Fibroblast of skin of back (primary cell): ENCODE results near the gene PYGB.
"Not testable (repeated sequence)": the region's sequence is repeated elsewhere in the genome, so short reads cannot be mapped to it uniquely, and the experiment has no call there.

Source experiments
- DNase-seq: peaks from one replicate; pipeline ENCODE4 v3.0.0-alpha.2; 2013

The PYGB gene

GRCh38 chr20:25314497-25315417 lies 66.9 kb downstream of the PYGB start:
- no peak for DNase-seq

- DNase-seq = no peak
Observed at GRCh38 chr20:25315418-25316210, 67.7 kb downstream of the PYGB start.

GRCh38 chr20:25316506-25317190 lies 68.8 kb downstream of the PYGB start:
- no peak for DNase-seq

- DNase-seq = no peak
Observed at GRCh38 chr20:25317351-25318075, 69.6 kb downstream of the PYGB start.

- DNase-seq = no peak
Observed at GRCh38 chr20:25318471-25319240, 70.8 kb downstream of the PYGB start.

- no peak for DNase-seq
Observed at GRCh38 chr20:25319241-25320034, 71.6 kb downstream of the PYGB start.

- no peak for DNase-seq
Observed at GRCh38 chr20:25320035-25320800, 72.3 kb downstream of the PYGB start.

- no peak for DNase-seq
Observed at GRCh38 chr20:25321262-25321831, 73.5 kb downstream of the PYGB start.

- DNase-seq = no peak
Observed at GRCh38 chr20:25321991-25322390, 74.1 kb downstream of the PYGB start.

- DNase-seq = no peak
Observed at GRCh38 chr20:25323496-25324246, 75.8 kb downstream of the PYGB start.

- DNase-seq = no peak
Observed at GRCh38 chr20:25324412-25324811, 76.5 kb downstream of the PYGB start.

- no peak for DNase-seq
Observed at GRCh38 chr20:25325073-25325472, 77.2 kb downstream of the PYGB start.

GRCh38 chr20:25325997-25326396 lies 78.1 kb downstream of the PYGB start:
- DNase-seq = no peak

- no peak for DNase-seq
Observed at GRCh38 chr20:25327521-25328235, 79.8 kb downstream of the PYGB start.

GRCh38 chr20:25328954-25329498 lies 81.1 kb downstream of the PYGB start:
- no peak for DNase-seq

GRCh38 chr20:25334972-25335371 lies 87.1 kb downstream of the PYGB start:
- not testable (repeated sequence) for DNase-seq

GRCh38 chr20:25336561-25337422 lies 88.9 kb downstream of the PYGB start:
- DNase-seq = peak; percentile 22
